NT2/D1 (cell line): Measurements from ENCODE around the gene PGP.

Experiments
- SUZ12 ChIP-seq: IDR thresholded peaks from 2 replicates; pipeline ENCODE4 v1.6.1; 2011; ENCODE audit not compliant: insufficient read length, insufficient read depth; ENCODE audit errors: extremely low read depth
- YY1 ChIP-seq: IDR thresholded peaks from 2 replicates; pipeline ENCODE4 v1.6.1; 2011; ENCODE audit not compliant: insufficient read length, insufficient read depth
- ZNF274 ChIP-seq: IDR thresholded peaks from 2 replicates; pipeline ENCODE4 v1.6.1; 2011; ENCODE audit warnings: mild to moderate bottlenecking, low read depth, low read length

GRCh38 chr16:2189252-2189893 lies 25.3 kb downstream of the PGP start:
- TF ChIP-seq YY1, result no peak
- no peak for TF ChIP-seq ZNF274
- no peak for TF ChIP-seq SUZ12
